ENCODE measurements around the gene COBLL1.

DNA sequence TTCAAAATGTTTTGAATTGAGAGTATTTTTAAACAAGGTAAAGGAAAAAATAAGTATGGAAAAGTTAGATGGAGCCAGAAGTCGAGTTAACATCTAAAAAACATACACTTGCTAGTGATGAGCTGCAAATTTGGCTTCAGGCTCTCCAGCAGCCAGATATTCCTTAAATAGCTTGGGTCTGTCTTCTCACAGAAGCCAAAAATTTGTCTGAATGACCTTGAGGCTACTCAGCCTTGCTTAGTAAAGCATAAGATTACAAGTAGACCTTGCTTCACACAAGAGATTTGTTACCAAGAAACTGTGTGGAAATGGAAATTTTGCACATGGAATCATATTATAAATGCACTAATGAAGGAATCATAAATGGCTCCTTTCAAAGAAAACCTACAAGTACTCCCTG is 179.6 kb downstream of the COBLL1 start:
- TF ChIP-seq, protein P1, sequence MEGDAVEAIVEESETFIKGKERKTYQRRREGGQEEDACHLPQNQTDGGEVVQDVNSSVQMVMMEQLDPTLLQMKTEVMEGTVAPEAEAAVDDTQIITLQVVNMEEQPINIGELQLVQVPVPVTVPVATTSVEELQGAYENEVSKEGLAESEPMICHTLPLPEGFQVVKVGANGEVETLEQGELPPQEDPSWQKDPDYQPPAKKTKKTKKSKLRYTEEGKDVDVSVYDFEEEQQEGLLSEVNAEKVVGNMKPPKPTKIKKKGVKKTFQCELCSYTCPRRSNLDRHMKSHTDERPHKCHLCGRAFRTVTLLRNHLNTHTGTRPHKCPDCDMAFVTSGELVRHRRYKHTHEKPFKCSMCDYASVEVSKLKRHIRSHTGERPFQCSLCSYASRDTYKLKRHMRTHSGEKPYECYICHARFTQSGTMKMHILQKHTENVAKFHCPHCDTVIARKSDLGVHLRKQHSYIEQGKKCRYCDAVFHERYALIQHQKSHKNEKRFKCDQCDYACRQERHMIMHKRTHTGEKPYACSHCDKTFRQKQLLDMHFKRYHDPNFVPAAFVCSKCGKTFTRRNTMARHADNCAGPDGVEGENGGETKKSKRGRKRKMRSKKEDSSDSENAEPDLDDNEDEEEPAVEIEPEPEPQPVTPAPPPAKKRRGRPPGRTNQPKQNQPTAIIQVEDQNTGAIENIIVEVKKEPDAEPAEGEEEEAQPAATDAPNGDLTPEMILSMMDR (IDR thresholded peaks at IDR 0.05; ENCODE audit: low read depth, low read length, missing input control): no peak
- TF ChIP-seq RXRA (IDR thresholded peaks at IDR 0.05) (no peak), YY1 (IDR thresholded peaks at IDR 0.05) (no peak)
